ENCODE results near the gene PDZD4.

Gene PDZD4

GRCh38 chrX:153830640-153831428 lies 490 bp upstream of the PDZD4 start:
- H3K4me1 ChIP-seq (ENCODE audit: low read length), result no peaks in the 10 kb centered on the region
- H3K4me2 ChIP-seq (ENCODE audit: low read depth, low read length), result no peak overlapping the region
- H3K27me3 ChIP-seq (replicated peaks; ENCODE audit: insufficient read depth, low read length), result peaks cover 68% of the 10 kb centered on the region
- H3K9me3 ChIP-seq (replicated peaks; ENCODE audit: insufficient read depth, low read length), result no peaks in the 10 kb centered on the region
- H3K36me3 ChIP-seq (replicated peaks; ENCODE audit: insufficient read depth, low read length), result no peaks in the 10 kb centered on the region
- H2AFZ ChIP-seq (ENCODE audit: low read length), result no peak overlapping the region
- H4K20me1 ChIP-seq (ENCODE audit: insufficient read depth, low read length), result no peaks in the 10 kb centered on the region
- no peak overlapping the region for H3K27ac ChIP-seq (ENCODE audit: low read length)
- TF ChIP-seq EZH2phosphoT487 (IDR thresholded peaks at IDR 0.05; ENCODE audit: low read length), result no peak
- no peak for TF ChIP-seq CTCF (IDR thresholded peaks at IDR 0.05; ENCODE audit: low read length)
- TF ChIP-seq EZH2 (optimal IDR thresholded peaks at IDR 0.05; ENCODE audit: low read depth, low read length), result no peak
- H3K9ac ChIP-seq (ENCODE audit: low read length), result no peak overlapping the region
- H3K4me3 ChIP-seq (ENCODE audit: low read length), result no peak overlapping the region
- H3K79me2 ChIP-seq (ENCODE audit: low read length), result no peaks in the 10 kb centered on the region
- DNase-seq, result no peak
- H3K9me2 ChIP-seq (replicated peaks; ENCODE audit: insufficient read depth, low read length), result no peaks in the 10 kb centered on the region
- no peaks in the 10 kb centered on the region for H3F3A ChIP-seq (ENCODE audit: insufficient read depth, low read length)

- H3K9ac ChIP-seq (ENCODE audit: low read length), result no peak overlapping the region
- H3K9me3 ChIP-seq (replicated peaks; ENCODE audit: insufficient read depth, low read length), result no peaks in the 10 kb centered on the region
- no peak overlapping the region for H3K4me2 ChIP-seq (ENCODE audit: low read depth, low read length)
- no peak overlapping the region for H2AFZ ChIP-seq (ENCODE audit: low read length)
- no peaks in the 10 kb centered on the region for H3K79me2 ChIP-seq (ENCODE audit: low read length)
- no peaks in the 10 kb centered on the region for H3K36me3 ChIP-seq (replicated peaks; ENCODE audit: insufficient read depth, low read length)
- H3F3A ChIP-seq (ENCODE audit: insufficient read depth, low read length), result no peaks in the 10 kb centered on the region
- DNase-seq, result no peak
- TF ChIP-seq EZH2phosphoT487 (IDR thresholded peaks at IDR 0.05; ENCODE audit: low read length) (no peak), CTCF (IDR thresholded peaks at IDR 0.05; ENCODE audit: low read length) (no peak), EZH2 (optimal IDR thresholded peaks at IDR 0.05; ENCODE audit: low read depth, low read length) (no peak)
- no peak overlapping the region for H3K4me3 ChIP-seq (ENCODE audit: low read length)
- peaks cover 73% of the 10 kb centered on the region for H3K27me3 ChIP-seq (replicated peaks; ENCODE audit: insufficient read depth, low read length)
- H4K20me1 ChIP-seq (ENCODE audit: insufficient read depth, low read length), result no peaks in the 10 kb centered on the region
- no peaks in the 10 kb centered on the region for H3K4me1 ChIP-seq (ENCODE audit: low read length)
- H3K9me2 ChIP-seq (replicated peaks; ENCODE audit: insufficient read depth, low read length), result no peaks in the 10 kb centered on the region
- no peak overlapping the region for H3K27ac ChIP-seq (ENCODE audit: low read length)
Measured at GRCh38 chrX:153829549-153829798, 870 bp downstream of the PDZD4 start.

GRCh38 chrX:153828723-153829548 lies 1.4 kb downstream of the PDZD4 start:
- Histone ChIP-seq H3K4me2 (ENCODE audit: low read depth, low read length) (no peak overlapping the region), H3K4me3 (ENCODE audit: low read length) (no peak overlapping the region)

More at GRCh38 chrX:153828723-153829548, 1.4 kb downstream of the PDZD4 start:
- H3K36me3 ChIP-seq (replicated peaks; ENCODE audit: insufficient read depth, low read length), result no peaks in the 10 kb centered on the region
- DNase-seq, result no peak
- no peaks in the 10 kb centered on the region for H4K20me1 ChIP-seq (ENCODE audit: insufficient read depth, low read length)
- H3K9me2 ChIP-seq (replicated peaks; ENCODE audit: insufficient read depth, low read length), result no peaks in the 10 kb centered on the region
- H3K9ac ChIP-seq (ENCODE audit: low read length), result no peak overlapping the region
- H3K79me2 ChIP-seq (ENCODE audit: low read length), result no peaks in the 10 kb centered on the region
- H2AFZ ChIP-seq (ENCODE audit: low read length), result no peak overlapping the region
- no peaks in the 10 kb centered on the region for H3F3A ChIP-seq (ENCODE audit: insufficient read depth, low read length)
- peaks cover 75% of the 10 kb centered on the region for H3K27me3 ChIP-seq (replicated peaks; ENCODE audit: insufficient read depth, low read length)
- no peak for TF ChIP-seq CTCF (IDR thresholded peaks at IDR 0.05; ENCODE audit: low read length)
- no peaks in the 10 kb centered on the region for H3K4me1 ChIP-seq (ENCODE audit: low read length)
- H3K27ac ChIP-seq (ENCODE audit: low read length), result no peak overlapping the region
- H3K9me3 ChIP-seq (replicated peaks; ENCODE audit: insufficient read depth, low read length), result no peaks in the 10 kb centered on the region
